GM12878 (cell line): ENCODE data around the gene HMCN1. TPM values are rescaled to one million over a fixed set of nuclear protein-coding genes. Genes with fewer than 3 reads are reported as not detected.

Experiments
- ATAC-seq: fragments of 200-7000 bp; cut with Tn5 transposase; 3 replicates; pipeline ENCODE4 v1.9.1; 2020; ENCODE audit warnings: mild to moderate bottlenecking, moderate library complexity
- BruUV-seq: library from RNA; stranded (reverse); fragments of 400-500 nt; replicated peaks from 2 replicates; lab custom pipeline; 2021; lab: Mats Ljungman, UMichigan
- CTCF ChIA-PET: fragments of 300-600 bp; sonication (Branson Sonifier 250); formaldehyde crosslinking; extraction: SDS; loops from one replicate; lab custom pipeline; 2021; ENCODE audit warnings: inconsistent platforms; lab: Yijun Ruan, JAX
- POLR2A ChIA-PET: fragments of 350-600 bp; formaldehyde crosslinking; extraction: SDS; loops from one replicate; lab custom pipeline; 2021; ENCODE audit warnings: inconsistent platforms; lab: Charles Lee
- RAD21 ChIA-PET: fragments of 300-600 bp; sonication (Branson Sonifier 250); formaldehyde crosslinking; loops from one replicate; lab custom pipeline; 2023; ENCODE audit warnings: antibody characterized with exemption; ENCODE audit not compliant: unreplicated experiment; lab: Charles Lee
- SMC1A ChIA-PET: fragments of 300-600 bp; sonication (Branson Sonifier 250); formaldehyde crosslinking; loops from one replicate; lab custom pipeline; 2023; ENCODE audit not compliant: unreplicated experiment, uncharacterized antibody; lab: Charles Lee
- DNase-seq: peaks from one replicate; pipeline ENCODE4 v3.0.0-alpha.2; 2011; ENCODE audit warnings: low read depth, low spot score
- FAIRE-seq: peaks from 3 replicates; lab custom pipeline; 2011; peaks lifted over from hg19 to GRCh38; lab: Jason Lieb, UNC
- H2AFZ ChIP-seq: 2 replicates; pipeline ENCODE4 v1.6.0; 2011; ENCODE audit warnings: low read depth, low read length, control low read depth; ENCODE audit not compliant: control insufficient read depth
- H3K27ac ChIP-seq: 2 replicates; pipeline ENCODE4 v1.5.1; 2011; ENCODE audit warnings: control low read depth; ENCODE audit not compliant: control insufficient read depth, insufficient read depth
- H3K27me3 ChIP-seq, 2 experiments: replicated peaks in 1 of 2; 2 replicates each; pipeline versions ENCODE4 v1.6.0 to v1.6.1; 2011; ENCODE audit warnings: low read length in 1 of 2; ENCODE audit not compliant: control insufficient read depth in 2 of 2, insufficient read depth in 2 of 2
- H3K36me3 ChIP-seq, 2 experiments: 2 replicates each; pipeline ENCODE4 v1.5.1; 2011; ENCODE audit warnings: low read length in 1 of 2; ENCODE audit not compliant: control insufficient read depth in 2 of 2, insufficient read depth in 2 of 2
- H3K4me1 ChIP-seq: 2 replicates; pipeline ENCODE4 v1.6.1; 2011; ENCODE audit warnings: mild to moderate bottlenecking, low read length, moderate library complexity, mixed read lengths; ENCODE audit not compliant: control insufficient read depth, insufficient read depth
- H3K4me2 ChIP-seq: 2 replicates; pipeline ENCODE4 v1.6.0; 2011; ENCODE audit warnings: control low read depth; ENCODE audit not compliant: control insufficient read depth, insufficient read depth
- H3K4me3 ChIP-seq: fragments of 200-600 bp; sonication (generic); 2 replicates; pipeline ENCODE4 v1.5.1; 2016
- H3K79me2 ChIP-seq: 2 replicates; pipeline ENCODE4 v1.6.0; 2011; ENCODE audit warnings: low read length; ENCODE audit not compliant: control insufficient read depth, insufficient read depth
- H3K9ac ChIP-seq: 2 replicates; pipeline ENCODE4 v1.8.0; 2011; ENCODE audit warnings: low read length, control low read depth, mixed read lengths; ENCODE audit not compliant: control insufficient read depth, insufficient read depth
- H3K9me3 ChIP-seq: replicated peaks from 3 replicates; pipeline ENCODE4 v1.5.1; 2011; ENCODE audit warnings: mild to moderate bottlenecking, low read length; ENCODE audit not compliant: control insufficient read depth, insufficient read depth
- H4K20me1 ChIP-seq: 2 replicates; pipeline ENCODE4 v1.6.0; 2011; ENCODE audit not compliant: control insufficient read depth, insufficient read depth
- ETV6 ChIP-seq, 2 experiments: fragments of 450-650 bp in 1 of 2; IDR thresholded peaks in 1 of 2; conservative IDR thresholded peaks in 1 of 2; 2 replicates each; pipeline ENCODE4 v1.6.1; 2014; ENCODE audit warnings: antibody characterized with exemption in 1 of 2, borderline replicate concordance in 1 of 2, low read depth in 1 of 2, mild to moderate bottlenecking in 1 of 2, moderate library complexity in 1 of 2
- SMARCA5 ChIP-seq: fragments of 450-650 bp; IDR thresholded peaks from 2 replicates; pipeline ENCODE4 v1.6.1; 2017; ENCODE audit warnings: mild to moderate bottlenecking
- SPI1 ChIP-seq: IDR thresholded peaks from 2 replicates; pipeline ENCODE4 v1.6.1; 2011; ENCODE audit warnings: low read depth, mild to moderate bottlenecking, low read length, moderate library complexity, borderline replicate concordance; ENCODE audit not compliant: insufficient read depth
- STAT3 ChIP-seq: IDR thresholded peaks from 2 replicates; pipeline ENCODE4 v1.6.1; 2011; ENCODE audit warnings: low read depth, low read length, improper control_type of control experiment
- WGBS: methylation state at CpG from one replicate; pipeline ENCODE4 v1.1.6; 2016; ENCODE audit warnings: low lambda C conversion rate; ENCODE audit not compliant: insufficient replicate concordance, insufficient coverage; ENCODE audit errors: missing lambda C conversion rate; 5-methylcytosine and 5-hydroxymethylcytosine counted together
- in situ Hi-C: fragments of 300-500 bp; cut with MboI; formaldehyde crosslinking; loops from 9 replicates; pipeline ENCODE4 v1.14.3; 2018; ENCODE audit warnings: mixed read lengths
- intact Hi-C: fragments of 100-400 bp; cut with micrococcal nuclease; formaldehyde crosslinking; loops from one replicate; pipeline ENCODE4 v1.14.2; 2022; ENCODE audit not compliant: unreplicated experiment
- polyA plus RNA-seq, 11 experiments: library from polyadenylated mRNA; depleted of rRNA in 4 of 11; unstranded in 6 of 11; stranded (reverse) in 5 of 11; fragments of >200 nt; fragmentation: Nextera tagmentation in 4 of 11; fragmentation: Illumina TruSeq in 1 of 11; extraction: Ambion mirVana in 4 of 11; extraction: Trizol in 1 of 11; gene quantifications; 1 replicate in 1 of 11; 2 replicates in 10 of 11; pipeline versions ENCODE4 v1.2.1 to v1.2.3, GENCODE V29; 2011 to 2016; ENCODE audit warnings: inconsistent platforms in 2 of 11, missing spikeins in 2 of 11, low read depth in 1 of 11
- total RNA-seq, 4 experiments: library from RNA; depleted of rRNA in 3 of 4; stranded (reverse); fragments of >200 nt in 3 of 4; fragmentation: Illumina TruSeq in 1 of 4; extraction: Trizol in 1 of 4; gene quantifications; 2 replicates each; pipeline versions ENCODE4 v1.2.1 to v1.2.3, GENCODE V29; 2013 to 2021
- TF ChIP-seq, protein P1 (sequence below): fragments of 450-650 bp; IDR thresholded peaks from 2 replicates; pipeline ENCODE4 v1.6.1; 2018; ENCODE audit warnings: mild to moderate bottlenecking, low read depth, moderate library complexity; ENCODE audit not compliant: partially characterized antibody

Gene HMCN1
- total and polyA plus RNA-seq, 10 of the 15 experiments (the other 5 are each of a cell fraction or from before 2014, with no cell fraction given): under 0.01 to 0.07 TPM; not detected in 8

DNA sequence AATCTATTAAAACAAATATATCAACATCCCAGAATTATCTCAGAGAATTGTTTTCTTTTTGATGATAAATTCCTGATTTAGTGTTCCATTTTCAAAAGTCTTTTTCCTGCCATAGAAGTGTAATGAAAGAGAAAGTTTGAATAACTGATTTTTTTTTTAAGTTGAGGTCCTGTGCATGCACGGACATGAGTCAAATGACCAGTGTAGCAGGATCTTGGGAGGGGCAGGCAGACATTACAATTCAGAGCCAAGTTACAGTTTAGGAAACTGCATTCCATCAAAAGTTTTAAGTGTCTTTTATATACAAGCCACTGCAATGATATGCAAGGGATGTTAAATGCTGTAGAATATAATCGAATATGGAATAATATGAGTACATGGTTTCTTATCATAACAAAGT, 227.5 kb downstream of the HMCN1 start:
- TF ChIP-seq, protein P1, sequence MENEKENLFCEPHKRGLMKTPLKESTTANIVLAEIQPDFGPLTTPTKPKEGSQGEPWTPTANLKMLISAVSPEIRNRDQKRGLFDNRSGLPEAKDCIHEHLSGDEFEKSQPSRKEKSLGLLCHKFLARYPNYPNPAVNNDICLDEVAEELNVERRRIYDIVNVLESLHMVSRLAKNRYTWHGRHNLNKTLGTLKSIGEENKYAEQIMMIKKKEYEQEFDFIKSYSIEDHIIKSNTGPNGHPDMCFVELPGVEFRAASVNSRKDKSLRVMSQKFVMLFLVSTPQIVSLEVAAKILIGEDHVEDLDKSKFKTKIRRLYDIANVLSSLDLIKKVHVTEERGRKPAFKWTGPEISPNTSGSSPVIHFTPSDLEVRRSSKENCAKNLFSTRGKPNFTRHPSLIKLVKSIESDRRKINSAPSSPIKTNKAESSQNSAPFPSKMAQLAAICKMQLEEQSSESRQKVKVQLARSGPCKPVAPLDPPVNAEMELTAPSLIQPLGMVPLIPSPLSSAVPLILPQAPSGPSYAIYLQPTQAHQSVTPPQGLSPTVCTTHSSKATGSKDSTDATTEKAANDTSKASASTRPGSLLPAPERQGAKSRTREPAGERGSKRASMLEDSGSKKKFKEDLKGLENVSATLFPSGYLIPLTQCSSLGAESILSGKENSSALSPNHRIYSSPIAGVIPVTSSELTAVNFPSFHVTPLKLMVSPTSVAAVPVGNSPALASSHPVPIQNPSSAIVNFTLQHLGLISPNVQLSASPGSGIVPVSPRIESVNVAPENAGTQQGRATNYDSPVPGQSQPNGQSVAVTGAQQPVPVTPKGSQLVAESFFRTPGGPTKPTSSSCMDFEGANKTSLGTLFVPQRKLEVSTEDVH: no peak
- no peak for TF ChIP-seq STAT3
- no peak for TF ChIP-seq SPI1
- ATAC-seq: no peak
- Histone ChIP-seq H3K9ac (no peak overlapping the region), H3K4me2 (no peak overlapping the region), H3K4me3 (no peak overlapping the region), H3K27me3 (no peaks in the 10 kb centered on the region), H3K36me3 (no peaks in the 10 kb centered on the region), H3K79me2 (no peaks in the 10 kb centered on the region), H3K27ac (no peak overlapping the region), H2AFZ (no peak overlapping the region), H3K4me1 (no peaks in the 10 kb centered on the region), H3K9me3 (no peaks in the 10 kb centered on the region), H4K20me1 (no peaks in the 10 kb centered on the region)
- intact Hi-C loops: no loop called here
- ChIA-PET POLR2A (no interaction called here), CTCF (interaction anchor here (1.3 kb wide), 1 partner anchor 11 kb away, joined by 3 read pairs; no protein-coding TSS in a partner anchor), RAD21 (no interaction called here), SMC1A (no interaction called here)
- BruUV-seq: no TSS peak
- WGBS: 0% methylated on average over 2 of the region's 2 CpGs
- DNase-seq: no peak
- in situ Hi-C loops: no loop called here
- no peak for FAIRE-seq

DNA sequence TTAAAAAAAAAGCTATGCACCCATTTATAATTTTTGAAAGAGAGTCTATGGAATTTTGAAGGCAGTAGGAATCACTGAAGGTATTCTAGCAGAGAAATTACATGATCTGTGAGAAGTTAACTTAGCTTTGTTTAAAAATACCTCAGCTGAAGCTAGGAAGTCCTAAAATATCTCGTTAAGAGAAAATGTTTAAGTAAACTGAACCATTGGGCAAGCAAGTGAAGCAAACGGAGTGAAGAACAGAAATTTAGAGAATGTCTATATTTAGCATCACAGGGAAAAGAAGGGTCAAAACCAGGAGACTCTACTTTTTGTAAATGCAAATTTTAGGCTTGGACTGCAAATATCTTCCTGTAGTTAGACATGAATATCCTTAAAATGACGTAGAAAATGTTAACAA, 230.8 kb downstream of the HMCN1 start:
- no peak for FAIRE-seq
- H3K27ac ChIP-seq: no peak overlapping the region
- no peak overlapping the region for H3K4me2 ChIP-seq
- H3K9me3 ChIP-seq: no peaks in the 10 kb centered on the region
- no peaks in the 10 kb centered on the region for H3K79me2 ChIP-seq
- DNase-seq: no peak
- no peak overlapping the region for H3K9ac ChIP-seq
- no peak overlapping the region for H3K4me3 ChIP-seq
- 0% methylated on average over 3 of the region's 3 CpGs for WGBS
- RAD21 ChIA-PET: no interaction called here
- in situ Hi-C loops: no loop called here
- CTCF ChIA-PET: no interaction called here
- TF ChIP-seq ETV6 (conservative IDR thresholded peaks at IDR 0.05 in 1 of 2, IDR thresholded peaks at IDR 0.05 in 1 of 2; ENCODE audit: borderline replicate concordance in 1 of 2, low read depth in 1 of 2): no peak
- no peak for TF ChIP-seq SMARCA5
- ATAC-seq: no peak
- no peaks in the 10 kb centered on the region for H4K20me1 ChIP-seq
- SMC1A ChIA-PET: no interaction called here
- no peak overlapping the region for H2AFZ ChIP-seq
- intact Hi-C loops: no loop called here
- BruUV-seq: no TSS peak
- no peaks in the 10 kb centered on the region for H3K36me3 ChIP-seq
- H3K4me1 ChIP-seq: no peaks in the 10 kb centered on the region
- POLR2A ChIA-PET: no interaction called here
- no peaks in the 10 kb centered on the region for H3K27me3 ChIP-seq
